Renal cortical epithelial cell (primary cell): ENCODE measurements around the gene MOV10L1. TPM values are rescaled to one million over a fixed set of nuclear protein-coding genes. Genes with fewer than 3 reads are reported as not detected.
"Not testable (repeated sequence)": the region's sequence is repeated elsewhere in the genome, so short reads cannot be mapped to it uniquely, and the experiment has no call there.

Experiments used
- DNase-seq: peaks from one replicate; pipeline ENCODE4 v3.0.0-alpha.2; 2011; ENCODE audit warnings: low read depth
- total RNA-seq: library from RNA; depleted of rRNA; stranded (reverse); fragments of >200 nt; gene quantifications from 2 replicates; pipeline ENCODE4 v1.2.3, GENCODE V29; 2014

The MOV10L1 gene
- total RNA-seq, 1 donor from 2014 or later = not detected

- DNase-seq = peak; percentile 23
These were observed 68.0 kb downstream of the MOV10L1 start for GRCh38 chr22:50157709-50158375.

GRCh38 chr22:50160947-50161346 lies 71.1 kb downstream of the MOV10L1 start:
- DNase-seq = no peak

GRCh38 chr22:50161508-50162390 lies 71.9 kb downstream of the MOV10L1 start:
- no peak for DNase-seq

GRCh38 chr22:50162391-50162956 lies 72.7 kb downstream of the MOV10L1 start:
- DNase-seq = no peak

GRCh38 chr22:50165436-50166123 lies 75.8 kb downstream of the MOV10L1 start:
- no peak for DNase-seq

GRCh38 chr22:50167689-50168489 lies 78.1 kb downstream of the MOV10L1 start:
- no peak for DNase-seq

GRCh38 chr22:50168490-50169180 lies 78.8 kb downstream of the MOV10L1 start:
- DNase-seq = not testable (repeated sequence)

GRCh38 chr22:50169181-50169759 lies 79.5 kb downstream of the MOV10L1 start:
- no peak for DNase-seq

GRCh38 chr22:50169774-50170341 lies 80.1 kb downstream of the MOV10L1 start:
- DNase-seq = no peak

- DNase-seq = no peak
These were observed 80.9 kb downstream of the MOV10L1 start, which contains the start of gene PANX2 for GRCh38 chr22:50170453-50171318. TSS of gene PANX2 (plus strand) at chr22:50170731. CDS start at chr22:50170731, 0 bp downstream.

GRCh38 chr22:50171319-50171964 lies 81.6 kb downstream of the MOV10L1 start:
- no peak for DNase-seq

- DNase-seq = no peak
These were observed 82.2 kb downstream of the MOV10L1 start for GRCh38 chr22:50171965-50172421.

- no peak for DNase-seq
These were observed 83.6 kb downstream of the MOV10L1 start for GRCh38 chr22:50173311-50173982.

GRCh38 chr22:50173983-50174355 lies 84.2 kb downstream of the MOV10L1 start:
- DNase-seq = no peak

GRCh38 chr22:50174382-50175190 lies 84.8 kb downstream of the MOV10L1 start:
- no peak for DNase-seq

GRCh38 chr22:50175191-50175461 lies 85.3 kb downstream of the MOV10L1 start:
- no peak for DNase-seq
